HG02852 (cell line): ENCODE data around the gene TTI1.

Experiments used
- ATAC-seq: cut with Tn5 transposase; IDR thresholded peaks from one replicate; pipeline ENCODE4 v1.9.1; 2021; ENCODE audit warnings: mild to moderate bottlenecking, moderate library complexity; ENCODE audit not compliant: unreplicated experiment

The TTI1 gene

DNA sequence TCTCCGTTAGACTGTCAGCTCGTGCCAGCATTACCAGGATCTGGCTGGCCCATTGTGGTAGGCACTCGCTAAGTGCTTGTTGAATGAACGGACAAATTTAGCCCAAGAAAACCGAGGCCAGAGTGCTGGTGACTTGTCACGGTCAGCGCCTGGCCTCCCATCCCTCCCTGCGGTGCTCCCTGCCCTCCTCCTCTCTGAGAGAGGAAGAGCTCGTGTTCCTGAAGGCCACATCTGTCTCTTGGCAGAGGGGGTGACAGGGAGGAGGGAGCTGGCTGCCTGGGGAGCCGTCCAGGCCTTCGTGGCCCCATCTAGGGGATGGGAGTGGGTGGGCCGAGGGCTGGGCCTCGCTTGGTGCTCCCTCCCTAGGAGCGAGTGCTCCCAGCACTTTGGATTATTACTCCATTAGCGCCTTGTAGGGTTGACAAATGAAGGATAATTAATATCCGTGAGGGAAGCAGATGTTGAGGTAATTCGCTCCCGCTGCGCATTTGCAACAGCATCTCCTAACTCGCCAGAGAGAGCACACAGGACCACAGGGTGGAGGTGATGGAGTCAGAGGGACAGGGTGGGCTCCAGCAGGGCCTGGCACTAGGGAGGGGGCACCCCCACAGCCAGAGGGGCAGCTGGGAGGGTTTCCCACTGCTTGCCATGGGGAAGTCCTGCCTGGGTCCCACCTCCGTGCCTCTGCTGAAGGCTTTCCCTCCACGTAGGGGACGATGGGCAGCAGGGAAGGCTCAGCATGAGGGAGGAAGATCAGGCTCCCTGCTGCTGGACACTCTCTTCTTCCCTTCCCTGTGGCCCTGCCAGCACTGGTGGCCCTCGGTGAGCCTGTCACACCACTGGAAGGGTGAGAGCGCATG lies 93.3 kb downstream of the TTI1 start:
- no peak for ATAC-seq

DNA sequence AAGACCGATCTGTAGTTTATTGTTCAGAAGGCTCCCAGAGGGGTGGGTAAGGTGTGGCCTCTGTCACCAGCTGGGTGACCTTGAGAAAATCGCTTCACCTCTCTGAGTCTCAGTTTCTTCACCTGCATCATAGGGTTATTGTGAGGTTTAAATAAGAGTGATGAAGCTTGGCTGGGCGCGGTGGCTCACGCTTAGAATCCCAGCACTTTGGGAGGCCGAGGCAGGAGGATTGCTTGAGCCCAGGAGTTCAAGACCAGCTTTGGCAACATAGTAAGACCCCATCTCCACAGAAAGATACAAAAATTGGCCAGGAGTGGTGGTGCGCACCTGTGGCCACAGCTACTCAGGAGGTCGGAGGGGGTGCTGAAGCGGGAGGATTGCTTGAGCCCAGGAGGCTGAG lies 94.3 kb downstream of the TTI1 start:
- no peak for ATAC-seq

DNA sequence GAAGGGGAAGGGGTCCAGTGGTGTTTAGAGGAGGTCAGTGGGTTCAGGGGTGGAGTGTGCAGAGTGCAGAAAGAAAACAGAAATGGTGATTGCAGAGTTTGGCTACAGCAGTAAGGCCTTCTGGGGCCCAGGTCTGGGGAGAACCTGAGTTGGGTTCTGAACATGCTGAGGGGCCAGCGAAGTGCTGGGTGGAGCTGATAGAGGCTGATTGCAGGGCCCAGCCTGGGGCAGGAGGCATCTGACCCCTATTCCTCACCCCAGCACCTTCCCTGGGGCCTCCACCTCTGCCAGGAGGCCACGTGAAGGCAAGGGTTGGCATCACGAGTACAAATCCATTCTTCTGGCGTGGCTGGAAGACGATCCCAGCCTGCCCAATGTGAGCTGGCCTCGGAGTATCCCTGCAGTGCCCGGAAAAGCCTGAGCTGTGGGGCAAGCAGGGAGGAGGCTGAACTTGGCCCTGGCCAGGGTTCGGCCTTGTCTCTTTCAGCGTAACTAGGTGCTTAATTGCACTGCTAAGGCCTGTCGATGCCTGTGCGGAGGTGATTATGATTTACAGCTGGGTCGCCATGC lies 95.0 kb downstream of the TTI1 start:
- no peak for ATAC-seq

DNA sequence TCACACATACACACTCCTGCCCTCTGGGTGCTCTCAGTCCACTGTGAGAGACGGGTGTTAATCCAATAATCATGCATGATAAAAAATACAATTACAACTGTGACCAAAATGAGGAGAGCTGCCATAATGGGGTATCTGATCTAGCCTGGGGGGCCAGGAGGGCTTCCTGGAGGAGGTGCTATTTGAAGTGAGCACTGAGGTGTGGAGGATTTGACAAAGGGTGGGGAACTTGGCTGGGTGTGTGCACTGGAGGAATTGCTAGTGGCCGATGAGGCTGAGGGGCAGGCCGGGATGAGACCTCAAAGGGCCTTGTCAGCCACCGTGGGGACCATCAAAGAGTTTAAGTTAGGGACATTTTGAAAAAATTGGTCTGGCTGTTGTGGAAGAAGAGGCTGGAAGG lies 95.6 kb downstream of the TTI1 start:
- ATAC-seq, result no peak

DNA sequence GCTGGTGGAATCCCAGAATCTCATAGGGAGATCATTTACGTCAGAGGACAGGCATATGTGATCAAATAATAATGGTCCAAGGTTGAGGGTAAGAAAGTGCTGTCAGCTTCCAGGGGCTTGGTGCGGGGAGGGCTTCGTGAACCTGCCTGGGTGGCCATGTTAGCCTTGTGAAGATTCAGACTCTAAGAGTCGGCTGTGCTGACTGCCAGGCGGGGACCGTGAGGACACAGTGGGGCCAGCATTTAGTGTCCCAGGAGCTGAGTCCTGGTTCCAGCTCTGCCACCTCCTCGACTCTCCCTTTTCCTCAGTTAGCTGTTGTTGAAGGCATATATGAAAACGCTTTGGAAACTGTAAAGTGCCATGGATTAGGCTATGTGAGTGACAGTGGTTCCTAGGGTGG lies 96.8 kb downstream of the TTI1 start:
- no peak for ATAC-seq

DNA sequence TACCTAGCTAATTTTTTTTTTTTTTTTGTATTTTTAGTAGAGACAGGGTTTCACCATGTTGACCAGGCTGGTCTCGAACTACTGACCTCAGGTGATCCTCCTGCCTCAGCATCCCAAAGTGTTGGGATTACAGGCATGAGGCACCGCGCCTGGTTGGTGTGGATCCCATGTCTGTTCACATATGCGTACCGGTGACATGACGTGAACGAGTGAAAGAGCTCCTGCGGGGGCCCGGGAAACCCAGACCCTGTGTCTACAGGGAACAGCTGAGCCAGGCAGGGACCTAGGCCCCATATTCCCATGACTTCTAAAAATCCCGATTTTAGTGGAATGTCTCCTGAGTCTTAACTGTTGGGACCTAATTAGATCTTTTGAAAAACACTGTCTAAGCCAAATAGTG lies 97.2 kb downstream of the TTI1 start:
- no peak for ATAC-seq

DNA sequence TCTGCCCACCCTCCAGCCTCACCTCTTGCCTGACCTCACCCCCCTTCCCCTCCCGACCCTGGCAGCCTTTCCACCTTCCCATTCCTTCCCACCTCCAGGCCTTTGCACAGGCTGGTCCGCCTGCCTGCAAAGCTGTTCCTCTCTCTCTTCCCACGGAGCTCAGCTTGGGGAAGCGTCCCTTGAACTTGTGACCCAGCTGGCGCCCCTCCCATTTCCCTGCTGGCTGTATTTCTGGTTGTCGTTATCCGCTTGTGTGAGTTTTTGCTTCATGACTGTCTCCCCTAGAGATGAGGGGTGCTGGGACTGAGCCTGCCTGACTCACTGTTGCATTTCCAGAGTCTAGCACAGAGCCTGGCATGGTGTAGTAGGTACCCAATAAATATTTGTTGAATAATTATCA lies 97.8 kb downstream of the TTI1 start:
- no peak for ATAC-seq

DNA sequence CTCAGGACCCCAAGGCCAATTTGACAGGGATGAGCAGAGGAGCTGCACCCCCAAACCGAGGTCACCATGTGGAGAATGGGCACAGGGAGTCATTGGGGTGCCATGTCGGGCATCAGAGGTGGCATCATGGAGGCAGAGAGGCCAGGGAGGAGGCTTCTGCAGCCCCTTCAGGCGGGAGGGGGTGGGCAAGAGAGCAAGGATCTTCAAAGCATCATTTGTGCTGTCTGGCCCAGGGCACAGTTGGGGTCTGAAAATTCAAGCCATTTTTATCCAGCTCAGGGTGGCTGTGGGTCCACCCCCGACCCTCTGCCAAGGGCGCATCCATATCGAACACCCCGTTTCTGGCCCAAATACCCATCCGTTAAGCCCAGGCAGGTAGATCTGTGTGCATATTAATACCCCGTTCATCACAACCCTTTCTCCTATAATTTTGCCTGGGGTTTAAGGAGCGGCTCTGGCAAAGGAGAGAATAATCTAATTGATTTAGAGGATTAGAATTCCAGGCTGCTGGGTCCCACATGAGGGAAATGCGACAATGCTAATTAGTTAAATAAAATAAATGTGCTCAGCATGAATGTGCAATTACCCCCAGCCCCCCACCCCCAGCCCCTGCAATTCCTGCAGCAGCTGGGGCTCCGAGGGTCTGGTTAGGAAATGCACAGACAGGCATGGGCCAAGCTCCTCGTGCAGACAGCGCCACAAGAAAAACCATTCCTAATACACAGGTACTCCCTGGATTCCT lies 98.5 kb downstream of the TTI1 start:
- no peak for ATAC-seq

DNA sequence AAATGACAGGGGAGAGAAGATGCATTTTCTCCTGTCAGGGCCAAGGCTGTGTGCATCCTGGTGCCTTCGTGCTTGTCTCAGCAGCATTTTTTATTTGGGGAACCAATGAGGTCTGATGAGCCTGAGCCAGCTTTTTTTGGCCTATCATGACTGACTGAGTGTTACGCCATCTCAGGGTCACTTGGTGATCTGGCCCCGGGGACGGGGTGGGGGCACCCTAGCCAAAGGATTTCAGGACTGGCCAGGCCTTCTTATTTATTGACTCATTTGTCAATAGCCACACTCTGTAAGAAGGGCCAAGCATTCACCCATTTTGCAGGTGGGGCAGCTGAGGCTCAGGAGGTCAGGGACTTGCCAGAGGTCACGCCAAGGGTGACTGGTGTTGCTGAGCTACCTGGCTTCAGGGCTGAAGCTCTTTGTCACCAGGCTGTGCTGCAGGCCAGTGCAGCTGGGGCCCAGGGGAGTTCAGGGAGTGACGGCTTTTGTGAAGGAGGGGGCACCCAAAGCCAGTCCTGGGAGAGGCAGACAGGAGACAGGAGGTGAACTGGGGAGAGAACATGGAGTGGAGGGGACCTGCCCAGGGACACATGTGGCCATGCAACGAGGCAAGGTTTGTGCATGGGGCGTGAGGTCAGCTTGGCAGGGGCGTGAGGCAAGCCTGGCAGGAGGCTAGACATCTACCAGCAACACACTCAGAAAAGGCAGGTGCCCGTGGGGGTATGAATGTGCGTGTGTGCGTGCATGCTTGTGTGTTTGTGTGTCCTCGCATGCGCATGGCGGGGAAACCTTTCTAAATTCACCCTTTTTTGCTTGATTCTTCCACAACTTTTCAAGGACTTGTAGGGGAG lies 99.2 kb downstream of the TTI1 start:
- no peak for ATAC-seq
